SK-N-SH treated with all-trans-retinoic acid at 6 μM for 48 hours (cell line): Measurements from ENCODE around the gene MMP24.

Experiments
- ESRRG ChIP-seq: fragments of 250-450 bp; sonication (Bioruptor Pico); IDR thresholded peaks from 2 replicates; pipeline ENCODE4 v1.6.1; 2021; ENCODE audit warnings: mild to moderate bottlenecking
- GLIS3 ChIP-seq: fragments of 250-450 bp; sonication (Bioruptor Pico); IDR thresholded peaks from 2 replicates; pipeline ENCODE4 v1.5.0; 2020; ENCODE audit warnings: mild to moderate bottlenecking, moderate library complexity
- ISL1 ChIP-seq: fragments of 250-450 bp; sonication (Bioruptor Pico); IDR thresholded peaks from 2 replicates; pipeline ENCODE4 v2.1.2; 2022; ENCODE audit warnings: mild to moderate bottlenecking, moderate library complexity
- OSR1 ChIP-seq: fragments of 250-450 bp; sonication (Bioruptor Pico); IDR thresholded peaks from 2 replicates; pipeline ENCODE4 v1.8.0; 2022; ENCODE audit warnings: moderate library complexity, mild to moderate bottlenecking, inconsistent platforms
- TCF4 ChIP-seq: fragments of 250-450 bp; sonication (Bioruptor Pico); IDR thresholded peaks from 2 replicates; pipeline ENCODE4 v1.8.0; 2021; ENCODE audit warnings: mild to moderate bottlenecking, moderate library complexity, borderline replicate concordance
- ZFP3 ChIP-seq: fragments of 250-450 bp; sonication (Bioruptor Pico); IDR thresholded peaks from 2 replicates; pipeline ENCODE4 v1.5.0; 2020; ENCODE audit warnings: mild to moderate bottlenecking, moderate library complexity
- ZFP30 ChIP-seq: fragments of 450-650 bp; formaldehyde crosslinking; IDR thresholded peaks from 2 replicates; pipeline ENCODE4 v1.5.0; 2022; ENCODE audit warnings: mild to moderate bottlenecking, moderate library complexity
- TF ChIP-seq, protein P1 (sequence below): fragments of 250-450 bp; sonication (Bioruptor Pico); IDR thresholded peaks from 2 replicates; pipeline ENCODE4 v1.8.0; 2020; ENCODE audit warnings: mild to moderate bottlenecking, moderate library complexity, borderline replicate concordance

DNA sequence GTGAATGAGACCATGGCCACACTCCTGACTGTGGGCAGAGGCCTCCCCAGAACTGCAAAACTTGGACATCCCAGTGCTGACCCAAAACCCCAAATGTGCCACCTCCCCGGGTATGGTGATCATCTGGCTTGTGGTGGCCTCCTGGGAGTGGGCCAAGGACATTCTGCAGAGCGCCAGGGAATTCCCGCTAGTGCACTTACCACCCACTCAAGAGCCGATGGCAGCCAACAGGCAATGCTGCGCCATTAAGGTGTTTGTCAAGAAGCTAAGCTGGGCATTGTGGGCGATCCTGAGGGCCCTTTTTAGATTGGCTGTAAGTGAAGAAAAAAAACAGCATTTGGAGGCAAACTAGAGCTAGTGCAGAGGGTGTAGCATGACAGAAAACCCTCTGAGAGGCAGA is 9.4 kb downstream of the MMP24 start:
- TF ChIP-seq ESRRG (CRISPR knock-in tag) (no peak), OSR1 (no peak), ZFP3 (CRISPR knock-in tag) (no peak), TCF4 (CRISPR knock-in tag) (no peak), ISL1 (CRISPR knock-in tag) (no peak), ZFP30 (CRISPR knock-in tag) (no peak), GLIS3 (CRISPR knock-in tag) (no peak)
- TF ChIP-seq, protein P1, sequence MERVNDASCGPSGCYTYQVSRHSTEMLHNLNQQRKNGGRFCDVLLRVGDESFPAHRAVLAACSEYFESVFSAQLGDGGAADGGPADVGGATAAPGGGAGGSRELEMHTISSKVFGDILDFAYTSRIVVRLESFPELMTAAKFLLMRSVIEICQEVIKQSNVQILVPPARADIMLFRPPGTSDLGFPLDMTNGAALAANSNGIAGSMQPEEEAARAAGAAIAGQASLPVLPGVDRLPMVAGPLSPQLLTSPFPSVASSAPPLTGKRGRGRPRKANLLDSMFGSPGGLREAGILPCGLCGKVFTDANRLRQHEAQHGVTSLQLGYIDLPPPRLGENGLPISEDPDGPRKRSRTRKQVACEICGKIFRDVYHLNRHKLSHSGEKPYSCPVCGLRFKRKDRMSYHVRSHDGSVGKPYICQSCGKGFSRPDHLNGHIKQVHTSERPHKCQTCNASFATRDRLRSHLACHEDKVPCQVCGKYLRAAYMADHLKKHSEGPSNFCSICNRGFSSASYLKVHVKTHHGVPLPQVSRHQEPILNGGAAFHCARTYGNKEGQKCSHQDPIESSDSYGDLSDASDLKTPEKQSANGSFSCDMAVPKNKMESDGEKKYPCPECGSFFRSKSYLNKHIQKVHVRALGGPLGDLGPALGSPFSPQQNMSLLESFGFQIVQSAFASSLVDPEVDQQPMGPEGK (CRISPR knock-in tag) = no peak
